Transverse colon (tissue), 4 donors: ENCODE data around the gene HMCN1. TPM values are rescaled to one million over a fixed set of nuclear protein-coding genes. Genes with fewer than 3 reads are reported as not detected.

ENCODE experiments used
- DNase-seq: peaks from one replicate; pipeline ENCODE4 v3.0.0-alpha.2; 2019
- H3K27ac ChIP-seq, 4 donors: fragments of 200-600 bp; sonication (generic); 2 replicates each; pipeline ENCODE4 v1.5.1; 2016 to 2018; ENCODE audit warnings: inconsistent platforms in 4 of 4
- H3K27me3 ChIP-seq: fragments of 200-600 bp; sonication (generic); 2 replicates; pipeline ENCODE4 v1.5.1; 2017; ENCODE audit warnings: inconsistent platforms
- H3K36me3 ChIP-seq, 4 donors: fragments of 200-600 bp; sonication (generic); 2 replicates each; pipeline ENCODE4 v1.5.1; 2017 to 2019; ENCODE audit warnings: inconsistent platforms in 4 of 4
- H3K4me1 ChIP-seq, 4 donors: fragments of 200-600 bp; sonication (generic); 2 replicates each; pipeline ENCODE4 v1.5.1; 2017 to 2020; ENCODE audit warnings: inconsistent platforms in 4 of 4
- H3K4me3 ChIP-seq, 4 donors: fragments of 200-600 bp; sonication (generic); 1 replicate in 1 of 4; 2 replicates in 3 of 4; pipeline versions ENCODE4 v1.5.1 to v1.6.1; 2017 to 2019; ENCODE audit warnings: inconsistent platforms in 4 of 4
- H3K9me3 ChIP-seq, 2 donors: fragments of 200-600 bp; sonication (generic); 2 replicates each; pipeline ENCODE4 v1.5.1; 2017 to 2019; ENCODE audit warnings: inconsistent platforms in 2 of 2
- EP300 ChIP-seq: sonication (generic); formaldehyde crosslinking; IDR thresholded peaks from one replicate; pipeline ENCODE4 v1.6.1; 2017; ENCODE audit warnings: antibody characterized with exemption, low read depth
- POLR2A ChIP-seq: fragments of 450-650 bp; IDR thresholded peaks from one replicate; pipeline ENCODE4 v1.6.1; 2016; ENCODE audit warnings: antibody characterized with exemption, mild to moderate bottlenecking, moderate library complexity
- POLR2AphosphoS5 ChIP-seq, 3 donors: sonication (generic); formaldehyde crosslinking; IDR thresholded peaks; one replicate each; pipeline ENCODE4 v1.6.1; 2016; ENCODE audit warnings: antibody characterized with exemption in 3 of 3
- WGBS, 2 donors: methylation state at CpG; one replicate each; pipeline ENCODE4 v1.1.5; 2018; ENCODE audit warnings: low coverage in 1 of 2; 5-methylcytosine and 5-hydroxymethylcytosine counted together
- in situ Hi-C, 4 donors: fragments of 200-750 bp; cut with MboI; loops; one replicate each; pipeline versions ENCODE4 v1.15.0 to v1.15.1; 2017; ENCODE audit warnings: low sequenced_read_pairs in 3 of 4, low pct_ligation_motif_present in 1 of 4, low pct_unique_long_range_greater_than_20kb in 1 of 4
- intact Hi-C: fragments of 100-400 bp; cut with DNase I; formaldehyde crosslinking; loops from one replicate; pipeline ENCODE4 v1.15.1; 2023; ENCODE audit warnings: low total_unique reads
- total RNA-seq, 4 donors: library from RNA; depleted of rRNA; stranded (reverse); fragments of >200 nt; gene quantifications; one replicate each; pipeline ENCODE4 v1.1.0, GENCODE V29; 2016
- TF ChIP-seq, protein P1 (sequence below), 5 experiments: fragments of 200-600 bp in 3 of 5; fragments of 450-650 bp in 2 of 5; sonication (generic) in 3 of 5; IDR thresholded peaks; 1 replicate in 2 of 5; 2 replicates in 3 of 5; pipeline ENCODE4 v1.5.1; 2016 to 2017; ENCODE audit warnings: antibody characterized with exemption in 5 of 5, inconsistent platforms in 3 of 5, mild to moderate bottlenecking in 2 of 5, moderate library complexity in 1 of 5

HMCN1 gene
- total RNA-seq, 4 donors from 2014 or later: 1.1 to 2.7 (median 2.1) TPM

DNA sequence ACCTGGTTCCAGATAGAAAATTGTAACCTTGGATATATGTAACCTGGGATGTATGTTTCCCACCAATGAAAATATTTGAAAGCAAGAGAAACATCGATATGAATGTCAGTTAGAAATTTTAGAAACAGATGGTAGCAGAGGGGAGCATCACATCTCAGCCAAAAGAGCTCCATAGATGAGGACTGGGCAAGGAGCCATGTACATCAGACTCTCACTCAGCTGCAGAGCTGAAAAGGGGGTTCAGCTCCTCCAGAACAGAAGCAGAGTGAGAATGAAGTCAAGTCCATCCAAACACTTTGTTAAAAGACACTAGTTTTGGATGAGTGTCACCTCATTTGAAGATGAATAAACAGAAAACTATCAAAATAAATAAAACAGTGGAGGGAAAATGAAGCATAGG lies 202.4 kb downstream of the HMCN1 start:
- Histone ChIP-seq H3K36me3 (no peaks in the 10 kb centered on the region), H3K27ac (no peak overlapping the region), H3K4me1 (no peaks in the 10 kb centered on the region), H3K27me3 (no peaks in the 10 kb centered on the region), H3K4me3 (no peak overlapping the region), H3K9me3 (no peaks in the 10 kb centered on the region)
- no peak for DNase-seq
- intact Hi-C loops (no loop called here), in situ Hi-C loops (no loop called here)
- 33 to 56% methylated on average over 1 of the region's 1 CpG for WGBS, 2 donors
- TF ChIP-seq POLR2A: no peak
- no peak for TF ChIP-seq POLR2AphosphoS5 (IDR thresholded peaks at IDR 0.05)
- no peak for TF ChIP-seq EP300
- TF ChIP-seq, protein P1, sequence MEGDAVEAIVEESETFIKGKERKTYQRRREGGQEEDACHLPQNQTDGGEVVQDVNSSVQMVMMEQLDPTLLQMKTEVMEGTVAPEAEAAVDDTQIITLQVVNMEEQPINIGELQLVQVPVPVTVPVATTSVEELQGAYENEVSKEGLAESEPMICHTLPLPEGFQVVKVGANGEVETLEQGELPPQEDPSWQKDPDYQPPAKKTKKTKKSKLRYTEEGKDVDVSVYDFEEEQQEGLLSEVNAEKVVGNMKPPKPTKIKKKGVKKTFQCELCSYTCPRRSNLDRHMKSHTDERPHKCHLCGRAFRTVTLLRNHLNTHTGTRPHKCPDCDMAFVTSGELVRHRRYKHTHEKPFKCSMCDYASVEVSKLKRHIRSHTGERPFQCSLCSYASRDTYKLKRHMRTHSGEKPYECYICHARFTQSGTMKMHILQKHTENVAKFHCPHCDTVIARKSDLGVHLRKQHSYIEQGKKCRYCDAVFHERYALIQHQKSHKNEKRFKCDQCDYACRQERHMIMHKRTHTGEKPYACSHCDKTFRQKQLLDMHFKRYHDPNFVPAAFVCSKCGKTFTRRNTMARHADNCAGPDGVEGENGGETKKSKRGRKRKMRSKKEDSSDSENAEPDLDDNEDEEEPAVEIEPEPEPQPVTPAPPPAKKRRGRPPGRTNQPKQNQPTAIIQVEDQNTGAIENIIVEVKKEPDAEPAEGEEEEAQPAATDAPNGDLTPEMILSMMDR (IDR thresholded peaks at IDR 0.05): no peak

DNA sequence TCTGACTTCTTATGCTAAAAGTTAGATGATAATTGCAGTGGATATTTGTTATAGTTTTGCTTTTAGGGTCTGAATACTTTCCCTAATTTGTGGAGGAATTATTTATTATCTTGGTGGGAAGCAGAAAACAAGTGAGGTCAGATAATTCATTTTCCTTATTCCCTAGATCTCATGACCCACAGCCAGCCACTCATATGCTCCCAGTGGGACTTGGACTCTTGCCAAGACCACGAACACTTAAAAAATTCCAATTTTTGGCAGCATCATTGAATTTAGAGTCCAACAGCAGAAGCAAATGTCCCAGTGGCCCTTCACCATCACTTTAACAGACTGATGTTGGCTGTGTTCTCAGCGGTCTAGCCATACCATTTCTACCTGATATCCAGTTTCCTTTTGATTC lies 204.2 kb downstream of the HMCN1 start:
- H3K27me3 ChIP-seq: no peaks in the 10 kb centered on the region
- no peaks in the 10 kb centered on the region for H3K36me3 ChIP-seq
- intact Hi-C loops: no loop called here
- no peaks in the 10 kb centered on the region for H3K9me3 ChIP-seq
- H3K4me3 ChIP-seq: no peak overlapping the region
- in situ Hi-C loops: no loop called here
- WGBS, 2 donors: 42 to 57% methylated on average over 2 of the region's 2 CpGs
- no peak for DNase-seq
- H3K27ac ChIP-seq: no peak overlapping the region
- no peak for TF ChIP-seq POLR2A
- TF ChIP-seq EP300: no peak
- TF ChIP-seq POLR2AphosphoS5 (IDR thresholded peaks at IDR 0.05): no peak
- TF ChIP-seq, protein P1 (IDR thresholded peaks at IDR 0.05): no peak
- H3K4me1 ChIP-seq: no peaks in the 10 kb centered on the region

DNA sequence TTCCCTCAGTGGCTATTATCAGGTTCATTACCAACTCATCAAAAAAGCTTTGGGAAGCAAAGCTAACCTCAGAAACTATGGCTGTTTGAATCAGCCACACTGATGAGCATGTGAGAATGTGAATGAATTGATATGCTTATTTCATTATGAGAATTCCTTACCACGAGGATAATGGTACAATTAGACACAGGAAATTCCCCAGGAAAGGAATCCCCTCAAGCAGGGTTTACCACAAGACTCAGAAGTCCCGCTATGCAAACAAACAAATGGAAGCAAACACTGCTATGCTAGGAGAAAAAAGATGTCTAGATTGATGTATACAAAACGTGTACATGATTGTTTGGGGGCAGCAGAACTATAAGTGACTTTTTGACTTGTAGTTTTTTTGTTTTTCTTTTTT lies 205.0 kb downstream of the HMCN1 start:
- 40 to 43% methylated on average over 3 of the region's 3 CpGs for WGBS, 2 donors
- H3K4me1 ChIP-seq: no peaks in the 10 kb centered on the region
- no peaks in the 10 kb centered on the region for H3K9me3 ChIP-seq
- H3K36me3 ChIP-seq: no peaks in the 10 kb centered on the region
- intact Hi-C loops: no loop called here
- in situ Hi-C loops: no loop called here
- H3K4me3 ChIP-seq: no peak overlapping the region
- no peaks in the 10 kb centered on the region for H3K27me3 ChIP-seq
- H3K27ac ChIP-seq: no peak overlapping the region
- no peak for DNase-seq
- no peak for TF ChIP-seq POLR2A
- TF ChIP-seq EP300: no peak
- TF ChIP-seq, protein P1 (IDR thresholded peaks at IDR 0.05): no peak
- no peak for TF ChIP-seq POLR2AphosphoS5 (IDR thresholded peaks at IDR 0.05)

DNA sequence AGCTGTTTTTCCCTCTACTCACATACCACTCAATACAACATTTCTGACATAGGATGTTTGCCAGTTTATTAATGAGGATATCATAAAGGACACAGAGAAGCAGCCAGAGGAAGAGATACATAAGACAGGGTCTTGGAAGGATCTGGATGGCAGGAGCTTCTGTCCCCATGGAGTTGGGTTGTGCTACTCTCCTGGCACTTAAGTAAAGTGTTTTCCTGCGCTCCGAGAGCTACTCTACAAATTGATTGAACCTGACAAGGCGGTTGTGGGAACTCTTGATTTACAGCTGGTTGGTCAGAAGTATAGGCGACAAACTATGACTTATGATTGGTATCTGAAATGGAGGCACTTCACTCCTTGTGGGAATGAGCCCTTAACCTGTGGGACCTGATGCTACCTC lies 208.8 kb downstream of the HMCN1 start:
- intact Hi-C loops: no loop called here
- no peak for DNase-seq
- Histone ChIP-seq H3K9me3 (no peaks in the 10 kb centered on the region), H3K27me3 (no peaks in the 10 kb centered on the region), H3K27ac (no peak overlapping the region), H3K4me1 (no peaks in the 10 kb centered on the region), H3K4me3 (no peak overlapping the region), H3K36me3 (no peaks in the 10 kb centered on the region)
- no peak for TF ChIP-seq POLR2AphosphoS5 (IDR thresholded peaks at IDR 0.05)
- TF ChIP-seq, protein P1 (IDR thresholded peaks at IDR 0.05): no peak
- no peak for TF ChIP-seq EP300
- no peak for TF ChIP-seq POLR2A
- in situ Hi-C loops: no loop called here
- WGBS, 2 donors: 89% methylated on average over 4 of the region's 4 CpGs; no CpG with 5 or more reads in 1 of the 2 donors
